Uterus (tissue), 4 donors: ENCODE measurements around the gene GRID2. TPM values are rescaled to one million over a fixed set of nuclear protein-coding genes. Genes with fewer than 3 reads are reported as not detected.

Source experiments
- DNase-seq, 2 donors: peaks; one replicate each; pipeline ENCODE4 v3.0.0-alpha.2; 2019 to 2020
- H3K27ac ChIP-seq, 2 donors: fragments of 200-600 bp; sonication (generic); 1 replicate in 1 of 2; 2 replicates in 1 of 2; pipeline ENCODE4 v1.5.1; 2016 to 2018
- H3K27me3 ChIP-seq, 2 donors: fragments of 200-600 bp; sonication (generic); one replicate each; pipeline ENCODE4 v1.5.1; 2018 to 2019; ENCODE audit warnings: control low read depth in 1 of 2
- H3K36me3 ChIP-seq, 2 donors: fragments of 200-600 bp; sonication (generic); one replicate each; pipeline ENCODE4 v1.5.1; 2019; ENCODE audit warnings: control low read depth in 1 of 2
- H3K4me1 ChIP-seq, 2 donors: fragments of 200-600 bp; sonication (generic); one replicate each; pipeline ENCODE4 v1.5.1; 2018 to 2019; ENCODE audit warnings: control low read depth in 1 of 2
- H3K4me3 ChIP-seq, 2 donors: fragments of 200-600 bp; sonication (generic); 1 replicate in 1 of 2; 2 replicates in 1 of 2; pipeline ENCODE4 v1.5.1; 2018 to 2019; ENCODE audit warnings: mild to moderate bottlenecking in 1 of 2
- H3K9me3 ChIP-seq, 2 donors: fragments of 200-600 bp; sonication (generic); one replicate each; pipeline ENCODE4 v1.5.1; 2019; ENCODE audit warnings: control low read depth in 1 of 2
- POLR2A ChIP-seq, 2 donors: fragments of 450-650 bp; IDR thresholded peaks; one replicate each; pipeline ENCODE4 v1.6.1; 2016; ENCODE audit warnings: antibody characterized with exemption in 2 of 2, mild to moderate bottlenecking in 1 of 2, moderate library complexity in 1 of 2
- intact Hi-C: fragments of 100-400 bp; cut with DNase I; formaldehyde crosslinking; loops from one replicate; pipeline ENCODE4 v1.15.1; 2023; ENCODE audit warnings: low total_unique reads
- total RNA-seq, 4 donors: library from RNA; depleted of rRNA in 3 of 4; stranded (reverse); fragments of >200 nt in 3 of 4; gene quantifications; one replicate each; pipeline versions ENCODE4 v1.1.0 to v1.2.4, GENCODE V29; 2014 to 2023
- TF ChIP-seq, protein P1 (sequence below), 4 experiments: fragments of 200-600 bp in 2 of 4; fragments of 450-650 bp in 2 of 4; sonication (generic) in 2 of 4; IDR thresholded peaks; one replicate each; pipeline ENCODE4 v1.5.1; 2016 to 2019; ENCODE audit warnings: antibody characterized with exemption in 4 of 4, mild to moderate bottlenecking in 2 of 4, moderate library complexity in 1 of 4
- donor health status: DM: yes; HTN: yes; CAD: no.

Gene GRID2
- total RNA-seq, 4 donors from 2014 or later = 0.27 to 33.3 (median 0.59) TPM; not detected in 1

DNA sequence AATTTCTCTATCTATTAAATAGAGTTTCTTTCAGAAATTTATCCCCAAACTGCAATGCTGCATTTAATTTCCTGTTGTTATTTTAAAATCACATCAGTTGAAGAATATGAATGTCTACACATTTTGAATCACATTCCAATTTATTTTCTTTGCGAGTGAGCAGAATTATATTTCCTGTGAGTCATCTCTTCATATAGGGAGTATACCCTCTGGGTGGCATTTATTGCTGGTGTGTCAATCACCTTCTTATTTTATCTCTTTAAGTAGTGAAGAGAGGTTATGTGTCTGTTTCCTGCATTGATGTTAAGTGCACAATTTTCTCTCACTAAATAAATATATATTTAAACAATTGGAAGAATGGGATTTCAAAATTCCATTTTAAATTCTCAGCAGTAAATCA lies 1013.8 kb downstream of the GRID2 start:
- no peak overlapping the region for H3K4me3 ChIP-seq
- no peak for DNase-seq
- H3K9me3 ChIP-seq = no peaks in the 10 kb centered on the region
- H3K27ac ChIP-seq = no peak overlapping the region
- H3K27me3 ChIP-seq = no peaks in the 10 kb centered on the region
- H3K36me3 ChIP-seq = no peaks in the 10 kb centered on the region
- intact Hi-C loops = no loop called here
- no peak for TF ChIP-seq POLR2A (IDR thresholded peaks at IDR 0.05)
- TF ChIP-seq, protein P1, sequence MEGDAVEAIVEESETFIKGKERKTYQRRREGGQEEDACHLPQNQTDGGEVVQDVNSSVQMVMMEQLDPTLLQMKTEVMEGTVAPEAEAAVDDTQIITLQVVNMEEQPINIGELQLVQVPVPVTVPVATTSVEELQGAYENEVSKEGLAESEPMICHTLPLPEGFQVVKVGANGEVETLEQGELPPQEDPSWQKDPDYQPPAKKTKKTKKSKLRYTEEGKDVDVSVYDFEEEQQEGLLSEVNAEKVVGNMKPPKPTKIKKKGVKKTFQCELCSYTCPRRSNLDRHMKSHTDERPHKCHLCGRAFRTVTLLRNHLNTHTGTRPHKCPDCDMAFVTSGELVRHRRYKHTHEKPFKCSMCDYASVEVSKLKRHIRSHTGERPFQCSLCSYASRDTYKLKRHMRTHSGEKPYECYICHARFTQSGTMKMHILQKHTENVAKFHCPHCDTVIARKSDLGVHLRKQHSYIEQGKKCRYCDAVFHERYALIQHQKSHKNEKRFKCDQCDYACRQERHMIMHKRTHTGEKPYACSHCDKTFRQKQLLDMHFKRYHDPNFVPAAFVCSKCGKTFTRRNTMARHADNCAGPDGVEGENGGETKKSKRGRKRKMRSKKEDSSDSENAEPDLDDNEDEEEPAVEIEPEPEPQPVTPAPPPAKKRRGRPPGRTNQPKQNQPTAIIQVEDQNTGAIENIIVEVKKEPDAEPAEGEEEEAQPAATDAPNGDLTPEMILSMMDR (IDR thresholded peaks at IDR 0.05) = no peak
- no peaks in the 10 kb centered on the region for H3K4me1 ChIP-seq

DNA sequence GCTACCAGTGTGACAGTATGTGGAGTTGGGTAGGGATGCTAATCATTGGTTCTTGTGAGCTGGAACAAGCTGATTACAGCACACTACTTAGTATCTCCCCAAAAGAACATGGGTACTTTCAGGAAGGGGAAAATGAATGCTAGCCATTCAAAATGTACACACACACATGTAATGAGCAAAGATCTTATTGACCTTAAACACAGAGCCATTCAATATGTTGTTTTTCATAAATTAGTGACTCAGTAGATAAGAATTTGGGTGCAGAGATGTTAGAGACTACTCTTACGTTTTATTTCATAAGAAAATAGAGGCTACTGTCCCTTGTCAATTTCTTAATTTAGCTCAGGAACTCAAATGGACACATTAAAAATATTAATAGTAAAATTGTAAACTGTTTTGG lies 1015.3 kb downstream of the GRID2 start:
- no peaks in the 10 kb centered on the region for H3K36me3 ChIP-seq
- no peaks in the 10 kb centered on the region for H3K9me3 ChIP-seq
- intact Hi-C loops = no loop called here
- no peak overlapping the region for H3K4me3 ChIP-seq
- no peaks in the 10 kb centered on the region for H3K4me1 ChIP-seq
- H3K27ac ChIP-seq = no peak overlapping the region
- no peak for DNase-seq
- no peaks in the 10 kb centered on the region for H3K27me3 ChIP-seq
- TF ChIP-seq POLR2A (IDR thresholded peaks at IDR 0.05) = no peak
- TF ChIP-seq, protein P1 (IDR thresholded peaks at IDR 0.05) = no peak

DNA sequence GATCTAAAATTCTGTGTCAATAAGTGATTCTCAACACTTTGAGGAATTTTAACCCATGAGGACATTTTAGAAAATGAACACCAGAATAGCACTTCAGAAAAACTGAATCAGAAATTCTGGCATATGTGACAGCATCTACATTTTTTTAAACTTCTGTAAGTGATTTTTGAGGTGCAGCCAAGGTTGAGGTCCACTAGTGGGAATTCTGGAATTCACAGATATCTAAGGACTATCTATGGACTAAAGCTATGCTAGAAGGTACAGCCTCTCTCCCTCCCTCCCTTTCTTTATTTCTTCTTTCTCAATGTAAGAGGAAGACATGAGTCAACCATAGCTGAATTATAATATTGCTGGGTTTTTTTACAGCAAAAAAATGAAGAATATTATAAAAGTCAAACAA lies 1016.6 kb downstream of the GRID2 start:
- Histone ChIP-seq H3K4me1 (no peaks in the 10 kb centered on the region), H3K36me3 (no peaks in the 10 kb centered on the region), H3K9me3 (no peaks in the 10 kb centered on the region), H3K27me3 (no peaks in the 10 kb centered on the region), H3K27ac (no peak overlapping the region), H3K4me3 (no peak overlapping the region)
- no peak for DNase-seq
- intact Hi-C loops = no loop called here
- TF ChIP-seq, protein P1 (IDR thresholded peaks at IDR 0.05) = no peak
- no peak for TF ChIP-seq POLR2A (IDR thresholded peaks at IDR 0.05)

DNA sequence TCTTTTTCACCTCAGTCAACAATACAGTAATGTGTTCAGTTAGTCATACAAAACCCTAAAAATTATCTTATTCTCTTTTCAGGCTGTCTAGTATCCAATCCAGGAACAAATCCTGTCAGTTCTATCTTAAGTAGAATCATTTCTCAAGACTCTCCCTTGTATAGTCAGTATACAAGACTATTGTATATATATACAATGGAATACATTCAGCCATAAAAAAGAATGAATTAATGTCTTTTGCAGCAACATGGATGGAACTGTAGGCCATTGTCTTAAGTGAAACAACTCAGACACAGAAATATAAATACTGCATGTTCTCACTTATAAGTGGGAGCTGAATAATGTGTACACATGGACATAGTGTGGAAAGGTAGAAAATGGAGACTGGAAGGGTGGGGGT lies 1023.6 kb downstream of the GRID2 start:
- Histone ChIP-seq H3K9me3 (no peaks in the 10 kb centered on the region), H3K27me3 (no peaks in the 10 kb centered on the region), H3K27ac (no peak overlapping the region), H3K4me3 (no peak overlapping the region), H3K4me1 (no peaks in the 10 kb centered on the region), H3K36me3 (no peaks in the 10 kb centered on the region)
- intact Hi-C loops = no loop called here
- no peak for DNase-seq
- TF ChIP-seq, protein P1 (IDR thresholded peaks at IDR 0.05) = no peak
- no peak for TF ChIP-seq POLR2A (IDR thresholded peaks at IDR 0.05)

DNA sequence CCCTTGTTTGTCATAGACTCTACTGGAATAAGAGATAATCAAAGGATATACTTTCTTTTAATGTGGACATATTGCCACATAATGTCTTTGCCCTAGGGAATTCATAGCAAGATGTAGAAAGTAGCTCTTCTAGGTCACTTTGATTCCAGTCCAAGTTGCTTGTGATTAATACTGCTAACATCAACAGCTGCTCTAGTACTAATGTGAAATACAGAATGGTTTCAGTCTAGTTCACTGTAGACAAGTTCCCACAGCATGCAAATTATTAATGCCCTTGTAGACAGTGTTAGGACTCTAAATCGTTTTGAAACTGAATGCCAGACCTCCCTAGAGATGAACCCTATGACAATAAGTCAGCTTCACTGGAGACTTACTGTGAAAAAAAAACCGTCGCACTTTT lies 1030.2 kb downstream of the GRID2 start:
- intact Hi-C loops = no loop called here

More for the DNA sequence above, 1030.2 kb downstream of the GRID2 start:
- Histone ChIP-seq H3K27me3 (no peaks in the 10 kb centered on the region), H3K9me3 (no peaks in the 10 kb centered on the region), H3K27ac (no peak overlapping the region), H3K4me1 (no peaks in the 10 kb centered on the region), H3K36me3 (no peaks in the 10 kb centered on the region), H3K4me3 (no peak overlapping the region)
- DNase-seq = no peak
- TF ChIP-seq, protein P1 (IDR thresholded peaks at IDR 0.05) = no peak
- no peak for TF ChIP-seq POLR2A (IDR thresholded peaks at IDR 0.05)
